ENCODE measurements around the gene ABCA5.
A peak's percentile ranks its signal among the peaks of the same experiment; 100 is the strongest.

ABCA5 gene

GRCh38 chr17:69327060-69327831 lies at the start of gene ABCA5:
TSS of gene ABCA5 (minus strand) at chr17:69327133. CDS start at chr17:69314415, 12,718 bp downstream.
- DNase-seq (ENCODE audit: low read depth in 2 of 2) = peak; percentile 71 to 80

DNA sequence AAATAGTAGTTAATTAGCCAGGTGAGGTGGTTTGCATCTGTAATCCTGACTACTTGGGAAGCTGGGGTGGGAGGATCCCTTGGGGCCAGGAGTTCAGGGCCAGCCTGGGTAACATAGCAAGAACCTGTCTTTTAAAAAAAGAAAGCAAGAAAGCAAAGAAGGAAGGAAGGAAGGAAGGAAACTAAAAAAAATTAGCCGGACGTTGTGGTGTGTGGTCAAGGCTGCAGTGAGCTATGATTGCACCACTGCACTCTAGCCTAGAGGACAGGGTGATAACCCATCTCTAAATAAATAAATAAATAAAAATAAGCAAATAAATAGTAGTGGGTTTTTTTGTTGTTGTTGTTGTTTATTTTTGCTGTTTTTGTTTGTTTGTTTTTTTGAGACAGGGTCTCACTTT lies 48.3 kb upstream of the ABCA5 start:
- DNase-seq (ENCODE audit: low read depth in 2 of 2) = no peak

DNA sequence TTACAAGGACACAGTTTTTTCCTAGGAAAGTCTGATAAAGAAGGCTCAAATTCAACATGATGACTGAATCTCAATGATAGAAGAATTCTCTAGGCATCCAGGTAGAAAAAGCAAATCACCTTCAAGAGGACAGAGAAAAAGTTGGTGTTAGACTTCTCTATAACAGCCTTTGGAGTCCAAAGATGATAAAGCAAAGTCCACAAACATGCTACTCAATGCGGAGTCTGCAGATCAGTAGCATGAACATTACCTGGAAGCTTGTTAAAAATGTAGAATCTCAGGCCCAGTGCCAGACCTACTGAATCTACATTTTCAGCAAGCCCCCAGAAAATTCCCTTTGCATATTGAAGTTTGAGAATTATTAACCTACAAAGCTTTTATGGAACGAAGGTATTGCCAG lies 46.1 kb upstream of the ABCA5 start:
- DNase-seq (ENCODE audit: low read depth in 2 of 2) = no peak

- no peak for DNase-seq (ENCODE audit: low read depth in 2 of 2)
Measured at GRCh38 chr17:69367298-69367697, 40.4 kb upstream of the ABCA5 start.

DNA sequence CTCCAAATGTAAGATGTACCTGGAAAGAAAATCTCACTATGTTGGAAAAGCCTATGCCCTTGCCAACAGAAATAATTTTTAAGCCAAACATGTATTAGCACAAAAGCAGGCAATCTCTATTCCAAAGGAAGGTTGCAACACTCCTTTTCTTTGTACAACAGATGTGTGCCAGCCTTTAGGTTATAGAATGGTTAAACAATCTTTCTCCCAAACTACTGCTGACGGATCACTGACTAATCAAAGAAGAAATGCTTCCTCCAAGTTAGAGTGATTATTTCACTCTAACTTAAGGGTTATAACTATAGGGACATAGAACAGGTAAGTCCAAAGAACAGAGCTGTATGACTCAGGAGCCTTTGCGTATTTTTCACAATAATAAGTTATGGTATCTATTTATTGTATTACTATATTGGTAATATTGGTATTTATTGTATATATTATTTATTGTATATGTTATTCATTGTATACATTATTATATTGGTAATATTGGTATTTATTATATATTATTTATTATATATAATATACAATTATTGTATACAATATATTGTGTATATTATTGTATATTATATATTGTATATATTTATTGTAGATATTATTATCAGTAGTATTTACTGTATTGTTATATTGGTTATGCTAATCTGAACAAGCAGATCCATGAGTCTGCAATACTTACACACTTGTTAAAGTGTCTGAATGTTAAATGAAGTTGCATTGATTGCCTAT lies 36.7 kb upstream of the ABCA5 start:
- no peak for DNase-seq (ENCODE audit: low read depth in 2 of 2)

DNA sequence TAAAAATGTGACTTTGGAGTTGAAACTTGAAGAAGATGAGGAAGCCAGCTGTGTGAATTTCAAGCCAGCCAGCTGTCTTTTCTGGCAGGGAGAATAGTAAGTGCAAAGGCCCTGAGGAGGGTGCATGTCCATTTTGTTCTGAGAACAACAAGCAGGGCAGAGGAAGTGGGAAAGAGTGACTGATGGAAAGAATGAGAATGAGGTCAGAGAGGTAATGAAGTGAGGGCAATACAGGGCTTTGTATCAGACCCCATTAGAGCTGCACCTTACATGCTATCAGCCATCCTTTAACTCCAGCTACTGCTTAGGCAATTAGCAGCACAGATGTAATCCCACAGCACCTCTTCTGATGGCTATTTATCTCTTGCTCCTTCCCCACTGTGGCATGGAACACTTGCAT lies 34.2 kb upstream of the ABCA5 start:
- no peak for DNase-seq (ENCODE audit: low read depth in 2 of 2)

GRCh38 chr17:69358688-69359596 lies 32.0 kb upstream of the ABCA5 start:
- DNase-seq (ENCODE audit: low read depth in 2 of 2) = no peak

GRCh38 chr17:69357701-69358100 lies 30.8 kb upstream of the ABCA5 start:
- DNase-seq (ENCODE audit: low read depth in 2 of 2) = no peak

DNA sequence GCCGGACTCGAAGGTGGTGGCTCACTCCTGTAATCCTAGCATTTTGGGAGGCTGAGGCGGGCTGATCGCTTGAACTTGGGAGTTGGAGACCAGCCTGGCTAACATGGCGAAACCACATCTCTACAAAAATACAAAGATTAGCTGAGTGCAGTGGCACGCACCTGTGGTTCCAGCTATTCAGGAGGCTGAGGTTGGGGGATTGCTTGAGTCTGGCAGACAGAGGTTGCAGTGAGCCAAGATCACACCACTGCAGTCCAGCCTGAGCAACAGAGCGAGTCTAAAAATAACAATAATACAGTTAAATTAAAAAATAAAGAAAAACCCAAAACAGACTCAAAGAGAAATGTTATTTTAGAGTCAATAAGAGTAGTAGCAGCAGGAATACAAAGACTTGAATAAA lies 29.7 kb upstream of the ABCA5 start:
- DNase-seq (ENCODE audit: low read depth in 2 of 2) = no peak

DNA sequence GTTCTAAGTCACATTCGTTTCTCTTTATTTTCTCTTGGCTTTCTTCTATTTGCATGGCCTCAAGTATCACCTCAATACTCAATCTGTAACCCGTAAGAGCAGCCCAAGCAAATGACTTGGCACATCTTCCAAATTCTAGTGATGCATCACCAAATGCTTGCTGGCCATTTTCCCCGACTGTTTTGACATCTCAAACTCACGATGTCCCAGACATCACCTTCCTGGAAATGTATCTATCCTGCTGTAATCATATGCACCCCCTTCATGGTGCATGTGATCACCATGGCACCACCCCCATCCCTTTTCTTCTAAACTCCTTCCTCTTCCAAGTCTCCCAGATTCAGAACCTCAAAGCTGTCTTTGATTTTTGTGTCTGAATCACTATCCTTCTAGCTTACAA lies 24.0 kb upstream of the ABCA5 start:
- DNase-seq (ENCODE audit: low read depth in 2 of 2) = no peak

DNA sequence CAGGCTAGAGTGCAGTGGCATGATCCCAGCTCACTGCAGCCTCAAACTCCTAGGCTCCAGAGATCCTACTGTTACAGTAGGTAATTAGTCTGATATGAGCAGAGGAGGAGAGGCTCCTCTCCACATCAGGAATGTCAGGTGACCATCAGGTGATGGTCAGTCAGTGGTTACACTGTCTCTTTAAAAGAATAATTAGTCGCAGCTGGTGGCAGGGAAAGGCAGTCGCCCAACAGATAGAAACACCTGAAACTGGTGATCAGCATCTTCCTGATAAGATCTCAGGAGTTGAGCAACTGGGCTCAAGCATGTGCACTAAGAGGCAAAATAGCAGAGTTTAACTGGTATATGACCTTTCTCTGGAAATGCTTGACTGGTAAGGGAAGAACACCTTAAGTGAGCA lies 21.5 kb upstream of the ABCA5 start:
- DNase-seq (ENCODE audit: low read depth in 2 of 2) = no peak

- DNase-seq (ENCODE audit: low read depth in 2 of 2) = no peak
Measured at GRCh38 chr17:69346766-69347165, 19.8 kb upstream of the ABCA5 start.

GRCh38 chr17:69344939-69345338 lies 18.0 kb upstream of the ABCA5 start:
- DNase-seq (ENCODE audit: low read depth in 2 of 2) = no peak

DNA sequence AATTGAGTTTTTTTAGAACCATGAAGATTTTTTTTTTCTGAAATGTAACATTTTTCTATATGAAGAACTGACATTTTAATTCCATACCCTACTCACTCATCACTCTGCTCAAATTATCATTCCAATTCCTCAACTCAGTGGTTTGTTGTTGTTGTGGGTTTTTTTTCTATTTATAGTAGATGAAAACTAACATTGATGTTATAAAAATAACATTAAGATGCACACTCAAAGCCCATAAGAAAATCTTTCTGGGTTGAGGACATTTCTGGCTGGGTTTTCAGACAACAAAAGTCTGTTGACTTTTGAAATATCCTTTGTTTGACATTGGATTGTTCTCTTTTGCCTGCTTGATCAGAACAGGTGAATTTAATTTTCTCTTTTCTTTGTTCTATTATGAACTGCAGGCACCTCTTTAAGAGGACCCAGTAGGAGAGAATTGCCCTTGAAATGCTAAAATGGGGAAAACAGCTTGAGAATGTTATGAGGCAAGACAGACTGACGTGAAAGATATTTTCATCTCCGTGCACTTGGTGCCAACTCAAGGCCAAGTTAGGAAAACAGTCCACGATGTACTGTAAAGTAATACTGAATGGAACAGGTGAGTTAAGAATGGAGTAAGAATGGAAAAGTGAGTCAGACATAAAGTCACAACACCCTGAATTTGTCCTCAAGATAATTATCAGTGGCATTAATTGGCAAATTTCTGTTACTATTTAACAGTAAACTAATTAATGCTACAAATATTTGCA lies 16.1 kb upstream of the ABCA5 start:
- DNase-seq (ENCODE audit: low read depth in 2 of 2) = no peak

DNA sequence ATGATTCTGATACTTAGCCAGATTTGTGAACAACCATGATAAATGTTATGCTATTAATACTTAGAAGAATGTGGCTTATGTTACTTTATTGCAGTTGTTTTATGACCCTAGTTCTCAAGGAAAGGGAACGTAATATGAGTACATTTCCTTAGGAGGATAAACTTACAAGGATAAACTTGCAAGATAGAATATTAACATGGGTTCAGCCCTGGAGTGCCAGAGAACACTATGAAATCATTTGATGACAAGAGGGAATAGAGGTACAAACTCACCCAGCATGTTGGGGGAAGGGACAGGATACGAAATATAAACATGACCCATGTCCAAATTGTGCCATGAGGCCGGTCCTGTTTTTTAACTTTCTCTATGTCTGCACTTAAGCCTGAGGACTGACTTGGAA lies 13.0 kb upstream of the ABCA5 start:
- DNase-seq (ENCODE audit: low read depth in 2 of 2) = no peak

DNA sequence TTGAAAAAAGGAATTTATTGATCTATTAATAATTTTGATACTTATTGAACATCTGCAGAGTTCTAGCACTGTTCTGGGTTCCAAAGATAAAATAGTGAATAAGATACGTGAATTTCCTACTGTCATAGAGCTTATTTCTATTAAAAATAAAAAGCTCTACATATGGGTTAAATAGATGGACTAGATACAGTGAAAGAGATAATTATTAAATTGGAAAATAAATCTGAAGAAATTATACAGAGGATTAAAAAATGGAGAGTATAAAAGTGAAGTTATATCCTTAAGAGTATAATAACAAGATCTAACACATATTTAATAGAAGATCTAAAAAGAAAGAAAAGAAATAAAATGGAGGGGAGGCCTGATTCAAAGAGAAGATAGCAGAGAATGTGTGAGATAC lies 10.1 kb upstream of the ABCA5 start:
- no peak for DNase-seq (ENCODE audit: low read depth in 2 of 2)

- no peak for DNase-seq (ENCODE audit: low read depth in 2 of 2)
Measured at GRCh38 chr17:69336580-69336979, 9.6 kb upstream of the ABCA5 start.

DNA sequence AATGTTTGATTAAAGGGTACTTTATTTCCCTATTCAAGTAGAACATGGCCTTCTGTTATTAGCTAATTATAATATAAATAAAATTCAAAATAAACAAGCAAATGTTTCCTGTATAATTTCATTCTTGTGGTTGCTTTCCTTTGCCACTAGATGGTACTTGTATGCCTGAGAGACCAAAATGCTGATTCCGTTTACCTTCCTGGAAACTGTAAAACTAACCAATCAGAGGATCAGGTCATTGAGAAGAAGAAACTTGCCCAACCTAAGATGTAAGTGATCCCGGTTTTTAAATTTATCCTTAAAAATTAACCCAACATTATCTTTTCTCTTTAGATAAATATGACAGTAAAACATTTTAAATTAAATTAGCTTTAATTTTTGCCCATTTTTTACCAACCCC lies 8.1 kb upstream of the ABCA5 start:
- no peak for DNase-seq (ENCODE audit: low read depth in 2 of 2)

DNA sequence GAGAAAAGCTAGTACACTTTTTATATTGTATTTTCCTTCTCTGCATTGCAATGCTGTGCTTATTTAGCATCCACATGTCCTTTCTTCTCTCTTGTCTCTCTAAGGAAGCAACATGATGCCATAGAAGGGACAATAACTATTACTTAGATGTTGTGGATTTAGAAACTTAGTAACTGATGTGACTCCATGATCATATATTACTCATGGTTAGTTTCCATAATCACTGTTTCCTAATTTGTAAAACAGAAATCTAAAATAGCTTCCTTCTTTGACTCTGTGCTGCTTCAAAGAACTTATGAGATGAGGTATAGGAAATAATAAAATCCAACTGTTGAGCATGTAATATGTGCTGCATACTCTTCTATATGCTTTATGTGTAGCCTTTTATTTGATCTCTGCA lies 6.6 kb upstream of the ABCA5 start:
- DNase-seq (ENCODE audit: low read depth in 2 of 2) = no peak

DNA sequence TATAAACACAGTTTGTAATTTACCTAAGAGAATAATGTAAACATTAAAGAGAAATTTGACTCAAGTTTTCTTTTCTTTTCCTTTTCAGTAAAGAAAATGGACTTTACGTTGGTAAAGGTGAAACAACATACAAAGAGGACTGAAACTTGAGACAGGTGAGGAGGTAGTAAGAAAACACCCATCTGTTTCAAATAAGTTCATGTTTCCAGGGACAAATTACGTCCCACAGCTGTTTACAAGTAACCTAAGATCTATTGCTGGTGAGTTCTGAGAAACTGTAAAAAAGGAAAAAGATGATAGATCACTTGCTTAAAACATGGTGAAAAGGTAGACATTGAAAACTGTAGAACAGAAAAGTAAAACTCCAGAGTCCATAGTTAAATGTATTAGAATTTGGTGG lies 4.8 kb upstream of the ABCA5 start:
- no peak for DNase-seq (ENCODE audit: low read depth in 2 of 2)

DNA sequence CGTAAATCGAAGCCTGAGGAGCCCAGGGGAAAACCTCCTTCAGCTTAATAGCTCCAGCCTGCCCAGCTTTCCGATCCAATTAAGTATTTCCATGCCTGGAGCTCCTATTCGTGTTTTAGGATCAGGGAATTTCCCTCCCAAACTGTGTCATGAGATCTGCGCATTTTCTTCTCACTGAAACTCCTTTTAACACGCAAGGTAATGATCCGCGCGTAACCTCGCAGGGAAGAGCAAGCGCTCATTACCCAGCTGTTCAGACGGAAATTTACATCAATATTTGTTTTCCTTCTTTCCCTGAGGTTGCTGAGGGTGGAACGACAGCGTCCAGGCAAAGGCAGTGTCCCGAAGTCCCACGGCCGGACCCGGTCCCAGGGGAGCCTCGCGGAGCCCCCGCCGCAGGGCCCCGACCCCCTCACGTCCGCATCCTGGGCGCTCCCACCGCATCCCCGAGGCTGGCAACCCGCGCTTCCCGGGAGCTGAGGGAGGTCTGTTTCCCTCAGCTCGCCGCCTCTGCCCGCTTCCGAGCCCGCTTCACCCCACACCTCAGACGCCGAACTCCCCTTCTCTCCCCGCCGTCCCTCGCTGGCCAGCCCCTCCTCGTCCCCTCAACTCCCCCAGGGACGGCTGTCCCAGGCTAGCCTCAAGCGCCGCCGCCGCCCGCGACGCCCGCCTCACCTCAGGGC lies 415 bp downstream of the ABCA5 start:
- peak in 1 of 2 donors; percentile 0 for DNase-seq (ENCODE audit: low read depth in 2 of 2)
